ENCODE data around the gene IGF2. TPM values are rescaled to one million over a fixed set of nuclear protein-coding genes. Genes with fewer than 3 reads are reported as not detected.

Gene IGF2
- total and polyA plus RNA-seq, 2 of the 8 experiments (the other 6 are each of a cell fraction or from before 2014, with no cell fraction given), result 0.74 to 1.5 TPM

DNA sequence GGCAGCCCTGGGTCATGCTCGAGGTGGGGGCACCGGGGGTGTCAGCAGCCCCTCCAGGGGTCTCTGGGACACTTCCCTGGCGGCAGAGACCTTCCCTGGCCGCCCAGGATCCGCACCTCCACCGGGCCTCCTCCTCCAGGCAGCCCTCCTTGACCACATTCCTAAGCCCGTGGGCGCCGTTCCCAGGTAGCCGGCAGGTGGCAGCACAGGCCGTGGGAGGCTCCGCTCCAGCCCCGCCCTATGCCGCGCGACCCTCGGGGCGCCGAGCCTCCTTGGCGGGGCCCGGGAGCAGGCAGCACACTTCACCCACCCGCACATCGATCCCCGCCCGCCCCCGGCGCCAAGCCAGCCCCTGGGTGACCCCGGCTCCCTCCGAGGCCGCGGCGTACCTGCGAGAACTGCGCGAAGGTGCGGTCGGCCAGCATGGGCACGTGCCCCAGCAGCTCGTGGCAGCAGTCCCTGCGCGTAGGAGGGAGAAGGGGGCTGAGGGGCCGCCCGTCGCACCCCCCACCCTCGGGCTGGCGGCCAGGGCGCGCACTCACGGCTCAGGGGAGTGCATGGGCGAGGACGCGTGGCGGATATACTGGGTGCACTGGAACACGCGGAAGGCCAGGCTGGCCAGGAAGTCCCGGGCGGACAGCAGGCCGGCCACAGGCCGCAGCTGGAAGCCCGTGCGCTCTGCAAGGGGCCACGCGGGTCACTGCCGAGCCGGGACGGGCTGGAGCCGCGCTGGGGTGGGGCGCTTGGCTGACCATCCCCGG, 27.1 kb upstream of the IGF2 start (continued):
- TF ChIP-seq, protein P1, sequence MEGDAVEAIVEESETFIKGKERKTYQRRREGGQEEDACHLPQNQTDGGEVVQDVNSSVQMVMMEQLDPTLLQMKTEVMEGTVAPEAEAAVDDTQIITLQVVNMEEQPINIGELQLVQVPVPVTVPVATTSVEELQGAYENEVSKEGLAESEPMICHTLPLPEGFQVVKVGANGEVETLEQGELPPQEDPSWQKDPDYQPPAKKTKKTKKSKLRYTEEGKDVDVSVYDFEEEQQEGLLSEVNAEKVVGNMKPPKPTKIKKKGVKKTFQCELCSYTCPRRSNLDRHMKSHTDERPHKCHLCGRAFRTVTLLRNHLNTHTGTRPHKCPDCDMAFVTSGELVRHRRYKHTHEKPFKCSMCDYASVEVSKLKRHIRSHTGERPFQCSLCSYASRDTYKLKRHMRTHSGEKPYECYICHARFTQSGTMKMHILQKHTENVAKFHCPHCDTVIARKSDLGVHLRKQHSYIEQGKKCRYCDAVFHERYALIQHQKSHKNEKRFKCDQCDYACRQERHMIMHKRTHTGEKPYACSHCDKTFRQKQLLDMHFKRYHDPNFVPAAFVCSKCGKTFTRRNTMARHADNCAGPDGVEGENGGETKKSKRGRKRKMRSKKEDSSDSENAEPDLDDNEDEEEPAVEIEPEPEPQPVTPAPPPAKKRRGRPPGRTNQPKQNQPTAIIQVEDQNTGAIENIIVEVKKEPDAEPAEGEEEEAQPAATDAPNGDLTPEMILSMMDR (IDR thresholded peaks at IDR 0.05; ENCODE audit: control extremely low read depth in 1 of 3, insufficient read depth in 1 of 3, low read depth in 1 of 3, low read length in 3 of 3), result peak in 2 of 3 experiments; percentile 76 to 77; a peak in 3 of 4 replicates
- TF ChIP-seq TAF1 (IDR thresholded peaks at IDR 0.05; ENCODE audit: low read depth, low read length) (no peak), SUZ12 (IDR thresholded peaks at IDR 0.05; ENCODE audit: low read length) (no peak), EZH2 (IDR thresholded peaks at IDR 0.05; ENCODE audit: low read depth, low read length, severe bottlenecking) (no peak), KDM1A (IDR thresholded peaks at IDR 0.05; ENCODE audit: borderline replicate concordance, low read length) (no peak), SP4 (IDR thresholded peaks at IDR 0.05; ENCODE audit: low read length) (no peak), MAFK (IDR thresholded peaks at IDR 0.05; ENCODE audit: low read depth, low read length) (no peak), RFX5 (IDR thresholded peaks at IDR 0.05; ENCODE audit: borderline replicate concordance, low read depth, low read length) (no peak), CREB1 (IDR thresholded peaks at IDR 0.05) (no peak)

All from H1 (cell line).